ENCODE data around the gene TULP1. TPM values are rescaled to one million over a fixed set of nuclear protein-coding genes. Genes with fewer than 3 reads are reported as not detected.

The TULP1 gene
- total RNA-seq, 1 experiment from 2014 or later = not detected

DNA sequence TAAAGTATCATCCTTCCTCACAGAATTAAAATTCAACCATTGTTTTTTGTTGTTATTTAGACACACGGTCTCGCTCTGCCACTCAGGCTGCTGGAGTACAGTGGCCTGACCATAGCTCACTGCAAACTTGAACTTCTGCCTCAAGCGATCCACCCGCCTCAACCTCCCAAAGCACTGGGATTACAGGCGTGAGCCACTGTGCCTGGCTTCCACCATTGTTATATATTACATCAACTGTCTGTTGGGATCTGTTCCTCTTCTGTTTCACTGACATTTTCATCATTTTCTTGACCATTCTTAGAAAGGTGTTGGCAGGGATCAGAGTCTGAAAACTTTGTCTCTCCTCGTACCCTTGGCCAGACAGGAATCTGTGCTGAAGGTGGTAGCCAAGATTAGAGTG lies 21.3 kb upstream of the TULP1 start:
- no peaks in the 10 kb centered on the region for H3K36me3 ChIP-seq (ENCODE audit: insufficient read depth, low read length)
- no peak overlapping the region for H3K9ac ChIP-seq (ENCODE audit: low read length)
- H4K20me1 ChIP-seq (ENCODE audit: insufficient read depth, low read depth, low read length) = no peaks in the 10 kb centered on the region
- no peak overlapping the region for H3K27ac ChIP-seq (ENCODE audit: low read length)
- no peak overlapping the region for H3K4me3 ChIP-seq (ENCODE audit: low read length)
- peak; percentile 20 for DNase-seq
- H3K27me3 ChIP-seq (ENCODE audit: low read length) = no peaks in the 10 kb centered on the region
- no peaks in the 10 kb centered on the region for H3K9me3 ChIP-seq (ENCODE audit: low read length)
- no peaks in the 10 kb centered on the region for H3K9me2 ChIP-seq (replicated peaks; ENCODE audit: insufficient read depth, low read length)
- no peaks in the 10 kb centered on the region for H3K79me2 ChIP-seq (ENCODE audit: low read length)
- H3K4me1 ChIP-seq (ENCODE audit: low read length) = no peaks in the 10 kb centered on the region
- no peak overlapping the region for H2AFZ ChIP-seq (ENCODE audit: low read length)
- no peak overlapping the region for H3K4me2 ChIP-seq (ENCODE audit: low read depth, low read length, poor library complexity, severe bottlenecking)

- H3K4me1 ChIP-seq (ENCODE audit: low read length) = no peaks in the 10 kb centered on the region
- no peak overlapping the region for H3K4me3 ChIP-seq (ENCODE audit: low read length)
- no peak overlapping the region for H3K9ac ChIP-seq (ENCODE audit: low read length)
- no peak overlapping the region for H3K4me2 ChIP-seq (ENCODE audit: low read depth, low read length, poor library complexity, severe bottlenecking)
- no peak for DNase-seq
- H4K20me1 ChIP-seq (ENCODE audit: insufficient read depth, low read depth, low read length) = no peaks in the 10 kb centered on the region
- no peaks in the 10 kb centered on the region for H3K27me3 ChIP-seq (ENCODE audit: low read length)
- no peaks in the 10 kb centered on the region for H3K9me2 ChIP-seq (replicated peaks; ENCODE audit: insufficient read depth, low read length)
- H3K9me3 ChIP-seq (ENCODE audit: low read length) = no peaks in the 10 kb centered on the region
- H3K27ac ChIP-seq (ENCODE audit: low read length) = no peak overlapping the region
- H3K36me3 ChIP-seq (ENCODE audit: insufficient read depth, low read length) = no peaks in the 10 kb centered on the region
- H3K79me2 ChIP-seq (ENCODE audit: low read length) = no peaks in the 10 kb centered on the region
- no peak overlapping the region for H2AFZ ChIP-seq (ENCODE audit: low read length)
Observed at GRCh38 chr6:35532126-35532525, 19.4 kb upstream of the TULP1 start.

DNA sequence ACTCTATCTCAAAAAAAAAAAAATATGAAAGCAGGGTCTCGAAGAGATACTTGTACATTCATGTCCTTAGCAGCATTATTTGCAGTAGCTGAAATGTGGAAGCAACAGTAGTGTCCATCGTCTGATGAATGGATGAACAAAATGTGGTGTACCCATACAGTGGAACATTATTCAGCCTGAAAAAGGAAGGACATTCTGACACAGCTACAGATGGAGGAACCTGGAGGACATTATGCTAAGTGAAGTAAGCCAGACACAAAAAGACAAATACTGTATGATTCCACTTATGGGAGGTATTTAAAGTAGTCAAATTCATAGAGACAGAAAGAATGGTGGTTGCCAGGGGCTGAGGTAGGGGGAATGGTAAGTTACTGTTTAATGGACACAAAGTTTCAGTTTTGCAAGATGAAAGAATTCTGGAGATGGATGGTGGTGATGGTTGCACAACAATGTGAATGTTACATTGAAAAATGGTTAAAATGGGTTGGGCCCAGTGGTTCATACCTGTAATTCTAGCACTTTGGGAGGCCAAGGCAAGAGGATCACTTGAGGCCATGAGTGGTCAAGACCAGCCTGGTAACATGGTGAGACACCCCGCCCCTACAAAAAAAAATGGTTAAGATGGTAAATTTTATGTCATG lies 11.8 kb upstream of the TULP1 start:
- Histone ChIP-seq H3K27ac (ENCODE audit: low read length) (no peak overlapping the region), H3K4me2 (ENCODE audit: low read depth, low read length, poor library complexity, severe bottlenecking) (no peak overlapping the region), H3K79me2 (ENCODE audit: low read length) (no peaks in the 10 kb centered on the region), H3K4me1 (ENCODE audit: low read length) (peaks cover 3% of the 10 kb centered on the region; the same call in 1 of the 2 replicates), H3K27me3 (ENCODE audit: low read length) (no peaks in the 10 kb centered on the region), H4K20me1 (ENCODE audit: insufficient read depth, low read depth, low read length) (no peaks in the 10 kb centered on the region), H3K9me3 (ENCODE audit: low read length) (no peaks in the 10 kb centered on the region), H2AFZ (ENCODE audit: low read length) (no peak overlapping the region), H3K36me3 (ENCODE audit: insufficient read depth, low read length) (no peaks in the 10 kb centered on the region), H3K9me2 (replicated peaks; ENCODE audit: insufficient read depth, low read length) (no peaks in the 10 kb centered on the region), H3K9ac (ENCODE audit: low read length) (no peak overlapping the region), H3K4me3 (ENCODE audit: low read length) (no peak overlapping the region)
- DNase-seq = peak; percentile 29

GRCh38 chr6:35522660-35523658 lies 10.3 kb upstream of the TULP1 start:
- Histone ChIP-seq H4K20me1 (ENCODE audit: insufficient read depth, low read depth, low read length) (no peaks in the 10 kb centered on the region), H3K9ac (ENCODE audit: low read length) (no peak overlapping the region), H3K27ac (ENCODE audit: low read length) (no peak overlapping the region), H3K4me2 (ENCODE audit: low read depth, low read length, poor library complexity, severe bottlenecking) (no peak overlapping the region), H3K79me2 (ENCODE audit: low read length) (no peaks in the 10 kb centered on the region), H3K36me3 (ENCODE audit: insufficient read depth, low read length) (no peaks in the 10 kb centered on the region), H3K9me3 (ENCODE audit: low read length) (no peaks in the 10 kb centered on the region), H2AFZ (ENCODE audit: low read length) (peak overlapping the region; percentile 84; the same call in 1 of the 2 replicates), H3K4me3 (ENCODE audit: low read length) (no peak overlapping the region), H3K9me2 (replicated peaks; ENCODE audit: insufficient read depth, low read length) (no peaks in the 10 kb centered on the region), H3K27me3 (ENCODE audit: low read length) (no peaks in the 10 kb centered on the region), H3K4me1 (ENCODE audit: low read length) (peaks cover 3% of the 10 kb centered on the region; the same call in 1 of the 2 replicates)
- peak; percentile 79 for DNase-seq

GRCh38 chr6:35522151-35522550 lies 9.5 kb upstream of the TULP1 start:
- H3K9me3 ChIP-seq (ENCODE audit: low read length) = no peaks in the 10 kb centered on the region
- no peak overlapping the region for H3K4me3 ChIP-seq (ENCODE audit: low read length)
- H3K9me2 ChIP-seq (replicated peaks; ENCODE audit: insufficient read depth, low read length) = no peaks in the 10 kb centered on the region
- peak; percentile 32 for DNase-seq
- H3K4me2 ChIP-seq (ENCODE audit: low read depth, low read length, poor library complexity, severe bottlenecking) = no peak overlapping the region
- no peaks in the 10 kb centered on the region for H3K27me3 ChIP-seq (ENCODE audit: low read length)
- H2AFZ ChIP-seq (ENCODE audit: low read length) = peak overlapping the region; percentile 84; the same call in 1 of the 2 replicates
- no peaks in the 10 kb centered on the region for H4K20me1 ChIP-seq (ENCODE audit: insufficient read depth, low read depth, low read length)
- no peak overlapping the region for H3K27ac ChIP-seq (ENCODE audit: low read length)
- H3K79me2 ChIP-seq (ENCODE audit: low read length) = no peaks in the 10 kb centered on the region
- H3K36me3 ChIP-seq (ENCODE audit: insufficient read depth, low read length) = no peaks in the 10 kb centered on the region
- H3K9ac ChIP-seq (ENCODE audit: low read length) = no peak overlapping the region
- peaks cover 3% of the 10 kb centered on the region; the same call in 1 of the 2 replicates for H3K4me1 ChIP-seq (ENCODE audit: low read length)

DNA sequence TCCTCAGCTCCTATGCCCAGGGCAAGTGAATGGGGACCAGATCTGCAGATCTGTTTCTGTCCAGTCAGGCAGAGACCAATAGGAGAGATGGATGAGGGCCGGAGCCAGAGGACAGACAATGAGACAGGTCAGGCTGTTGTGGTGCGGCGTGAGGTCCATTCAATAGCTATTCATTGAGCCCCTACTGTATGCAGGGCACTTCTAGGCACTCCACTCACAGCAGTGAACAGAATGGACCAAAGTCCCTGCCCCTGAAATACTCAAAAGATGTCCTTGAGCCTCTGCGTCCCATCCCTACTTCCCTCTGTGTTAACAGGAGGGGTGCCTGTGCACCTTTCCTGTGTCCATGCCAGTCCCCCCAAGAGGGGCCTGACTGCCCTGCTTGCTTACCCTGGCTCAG lies 8.5 kb upstream of the TULP1 start:
- no peaks in the 10 kb centered on the region for H3K79me2 ChIP-seq (ENCODE audit: low read length)
- no peak overlapping the region for H3K9ac ChIP-seq (ENCODE audit: low read length)
- no peak overlapping the region for H3K4me3 ChIP-seq (ENCODE audit: low read length)
- no peaks in the 10 kb centered on the region for H3K9me2 ChIP-seq (replicated peaks; ENCODE audit: insufficient read depth, low read length)
- no peaks in the 10 kb centered on the region for H3K9me3 ChIP-seq (ENCODE audit: low read length)
- H3K4me2 ChIP-seq (ENCODE audit: low read depth, low read length, poor library complexity, severe bottlenecking) = no peak overlapping the region
- no peaks in the 10 kb centered on the region for H3K36me3 ChIP-seq (ENCODE audit: insufficient read depth, low read length)
- no peaks in the 10 kb centered on the region for H4K20me1 ChIP-seq (ENCODE audit: insufficient read depth, low read depth, low read length)
- DNase-seq = no peak
- no peaks in the 10 kb centered on the region for H3K27me3 ChIP-seq (ENCODE audit: low read length)
- no peak overlapping the region for H2AFZ ChIP-seq (ENCODE audit: low read length)
- no peak overlapping the region for H3K27ac ChIP-seq (ENCODE audit: low read length)
- H3K4me1 ChIP-seq (ENCODE audit: low read length) = peaks cover 7% of the 10 kb centered on the region; the same call in 1 of the 2 replicates

- H3K27ac ChIP-seq (ENCODE audit: low read length) = no peak overlapping the region
- no peak overlapping the region for H2AFZ ChIP-seq (ENCODE audit: low read length)
- H4K20me1 ChIP-seq (ENCODE audit: insufficient read depth, low read depth, low read length) = no peaks in the 10 kb centered on the region
- H3K36me3 ChIP-seq (ENCODE audit: insufficient read depth, low read length) = no peaks in the 10 kb centered on the region
- peak; percentile 37 for DNase-seq
- H3K27me3 ChIP-seq (ENCODE audit: low read length) = no peaks in the 10 kb centered on the region
- H3K9me2 ChIP-seq (replicated peaks; ENCODE audit: insufficient read depth, low read length) = no peaks in the 10 kb centered on the region
- peaks cover 7% of the 10 kb centered on the region; the same call in 1 of the 2 replicates for H3K4me1 ChIP-seq (ENCODE audit: low read length)
- no peaks in the 10 kb centered on the region for H3K79me2 ChIP-seq (ENCODE audit: low read length)
- H3K4me2 ChIP-seq (ENCODE audit: low read depth, low read length, poor library complexity, severe bottlenecking) = no peak overlapping the region
- no peak overlapping the region for H3K4me3 ChIP-seq (ENCODE audit: low read length)
- H3K9ac ChIP-seq (ENCODE audit: low read length) = no peak overlapping the region
- no peaks in the 10 kb centered on the region for H3K9me3 ChIP-seq (ENCODE audit: low read length)
Observed at GRCh38 chr6:35519313-35520015, 6.8 kb upstream of the TULP1 start.

All from Karpas-422 (cell line).